Mesenchymal stem cell (in vitro differentiated cells and primary cell): Measurements from ENCODE around the gene RS1.

Source experiments
- DNase-seq: peaks from one replicate; pipeline ENCODE4 v3.0.0-alpha.2; 2013
- H2AFZ ChIP-seq: one replicate; pipeline ENCODE4 v1.6.1; 2013; ENCODE audit warnings: low read depth, mild to moderate bottlenecking, control low read depth, inconsistent platforms, low read length, moderate library complexity
- H2AK5ac ChIP-seq: 2 replicates; pipeline ENCODE4 v1.6.1; 2013; ENCODE audit warnings: low read length, moderate library complexity, mild to moderate bottlenecking, inconsistent platforms; ENCODE audit not compliant: severe bottlenecking
- H2BK120ac ChIP-seq: one replicate; pipeline ENCODE4 v1.6.1; 2013; ENCODE audit warnings: low read depth, mild to moderate bottlenecking, inconsistent platforms, low read length, moderate library complexity
- H2BK12ac ChIP-seq, 2 experiments: one replicate each; pipeline ENCODE4 v1.6.1; 2013; ENCODE audit warnings: inconsistent platforms in 2 of 2, low read length in 2 of 2, mild to moderate bottlenecking in 2 of 2, moderate library complexity in 2 of 2, control low read depth in 1 of 2
- H2BK15ac ChIP-seq: one replicate; pipeline ENCODE4 v1.6.1; 2013; ENCODE audit warnings: mild to moderate bottlenecking, low read depth, inconsistent platforms; ENCODE audit not compliant: poor library complexity, severe bottlenecking
- H2BK5ac ChIP-seq: 2 replicates; pipeline ENCODE4 v1.6.1; 2013; ENCODE audit warnings: low read depth, mild to moderate bottlenecking, low read length, control low read depth, inconsistent platforms; ENCODE audit not compliant: poor library complexity, severe bottlenecking
- H3K14ac ChIP-seq, 2 experiments: one replicate each; pipeline ENCODE4 v1.6.1; 2013; ENCODE audit warnings: inconsistent platforms in 2 of 2, low read length in 2 of 2, control low read depth in 1 of 2, mild to moderate bottlenecking in 1 of 2, moderate library complexity in 1 of 2
- H3K18ac ChIP-seq, 2 experiments: one replicate each; pipeline ENCODE4 v1.6.1; 2013; ENCODE audit warnings: inconsistent platforms in 2 of 2, low read length in 2 of 2, control low read depth in 1 of 2, low read depth in 1 of 2, mild to moderate bottlenecking in 1 of 2
- H3K23ac ChIP-seq, 2 experiments: one replicate each; pipeline ENCODE4 v1.6.1; 2013; ENCODE audit warnings: inconsistent platforms in 2 of 2, low read length in 2 of 2, mild to moderate bottlenecking in 2 of 2, moderate library complexity in 2 of 2, control low read depth in 1 of 2
- H3K27ac ChIP-seq: 2 replicates; pipeline ENCODE4 v1.5.1; 2013; ENCODE audit warnings: mild to moderate bottlenecking, moderate library complexity, low read length, control low read depth, inconsistent platforms; ENCODE audit not compliant: poor library complexity, severe bottlenecking
- H3K27me3 ChIP-seq, 2 experiments: 2 replicates each; pipeline versions ENCODE4 v1.6.1 to v1.7.0; 2013; ENCODE audit warnings: low read length in 2 of 2, mild to moderate bottlenecking in 2 of 2, moderate library complexity in 2 of 2, control low read depth in 1 of 2, inconsistent platforms in 1 of 2; ENCODE audit not compliant: control insufficient read depth in 1 of 2, insufficient read depth in 1 of 2
- H3K36me3 ChIP-seq, 2 experiments: 2 replicates each; pipeline versions ENCODE4 v1.6.1 to v1.7.0; 2013; ENCODE audit warnings: low read length in 2 of 2, control low read depth in 1 of 2, inconsistent platforms in 1 of 2, low read depth in 1 of 2, mild to moderate bottlenecking in 1 of 2; ENCODE audit not compliant: insufficient read depth in 2 of 2, control insufficient read depth in 1 of 2
- H3K4ac ChIP-seq, 2 experiments: one replicate each; pipeline ENCODE4 v1.6.1; 2013; ENCODE audit warnings: inconsistent platforms in 2 of 2, low read length in 2 of 2, mild to moderate bottlenecking in 2 of 2, moderate library complexity in 2 of 2, control low read depth in 1 of 2, low read depth in 1 of 2
- H3K4me1 ChIP-seq: 2 replicates; pipeline ENCODE4 v1.6.1; 2013; ENCODE audit warnings: low read depth, low read length, control low read depth; ENCODE audit not compliant: control insufficient read depth, insufficient read depth
- H3K4me2 ChIP-seq: 2 replicates; pipeline ENCODE4 v1.6.1; 2013; ENCODE audit warnings: low read length, mild to moderate bottlenecking, inconsistent platforms; ENCODE audit not compliant: poor library complexity, severe bottlenecking
- H3K4me3 ChIP-seq, 2 experiments: 2 replicates each; pipeline versions ENCODE4 v1.5.1 to v1.7.0; 2013; ENCODE audit warnings: low read length in 2 of 2, mild to moderate bottlenecking in 2 of 2, control low read depth in 1 of 2, low read depth in 1 of 2; ENCODE audit not compliant: insufficient read depth in 1 of 2
- H3K79me1 ChIP-seq: replicated peaks from 2 replicates; pipeline ENCODE4 v1.6.1; 2013; ENCODE audit warnings: mild to moderate bottlenecking, control low read depth, low read length, inconsistent platforms; ENCODE audit not compliant: poor library complexity, severe bottlenecking
- H3K9ac ChIP-seq: 2 replicates; pipeline ENCODE4 v1.7.0; 2013; ENCODE audit warnings: mild to moderate bottlenecking, low read length, moderate library complexity
- H3K9me3 ChIP-seq: 2 replicates; pipeline ENCODE4 v1.7.0; 2013; ENCODE audit warnings: mild to moderate bottlenecking, low read length; ENCODE audit not compliant: control insufficient read depth
- H4K8ac ChIP-seq: one replicate; pipeline ENCODE4 v1.6.1; 2013; ENCODE audit warnings: inconsistent platforms, mild to moderate bottlenecking, low read length, moderate library complexity
- H4K91ac ChIP-seq: one replicate; pipeline ENCODE4 v1.6.1; 2013; ENCODE audit warnings: mild to moderate bottlenecking, low read length, inconsistent platforms
- WGBS: methylation state at CpG from one replicate; pipeline ENCODE4 v1.1.7; 2013; ENCODE audit warnings: mixed read lengths; 5-methylcytosine and 5-hydroxymethylcytosine counted together

RS1 gene

DNA sequence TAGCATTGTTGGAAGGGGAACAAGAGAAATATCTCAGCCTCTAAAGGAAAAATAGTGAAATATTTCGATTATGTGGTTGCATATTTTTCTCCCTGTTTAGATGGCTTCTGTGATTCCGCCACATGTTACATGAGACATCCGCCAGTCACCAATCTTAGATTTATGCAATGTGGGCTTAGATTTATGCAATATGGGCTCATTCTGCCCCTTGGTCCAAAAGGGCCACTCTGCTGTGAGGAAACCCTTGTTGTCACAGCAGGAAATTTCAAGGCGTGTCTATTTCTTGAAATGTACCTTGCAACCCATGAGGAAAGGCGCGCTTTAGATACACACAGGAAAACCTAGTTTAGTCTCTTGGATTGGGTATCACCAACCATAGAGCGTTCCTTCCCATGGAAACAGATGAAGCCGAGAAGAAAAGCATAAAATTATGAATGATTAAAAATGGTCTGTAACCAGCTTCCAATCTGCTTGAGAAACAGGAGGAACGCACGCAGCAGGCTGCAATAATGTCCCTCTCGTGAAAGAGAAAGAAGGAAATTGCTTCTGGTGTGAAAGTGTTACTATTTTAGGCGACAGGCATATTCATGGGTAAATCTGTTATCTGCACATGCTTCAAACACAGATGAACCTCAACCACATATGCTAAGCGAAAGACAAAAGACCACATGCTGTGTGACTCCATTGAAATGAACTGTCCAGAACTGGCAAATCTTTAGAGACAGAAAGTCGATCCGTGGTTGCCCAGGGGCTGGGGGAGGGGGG, 3.7 kb downstream of the RS1 start:
- no peak overlapping the region for H3K27ac ChIP-seq
- H2BK5ac ChIP-seq, result no peak overlapping the region
- no peak overlapping the region for H2BK12ac ChIP-seq
- H2AK5ac ChIP-seq, result no peak overlapping the region
- no peak overlapping the region for H3K4me3 ChIP-seq
- no peak overlapping the region for H2AFZ ChIP-seq
- peaks cover 0 to 10% of the 10 kb centered on the region in 2 experiments for H3K27me3 ChIP-seq
- H4K8ac ChIP-seq, result no peak overlapping the region
- H3K9ac ChIP-seq, result no peak overlapping the region
- no peak overlapping the region for H2BK15ac ChIP-seq
- H3K4ac ChIP-seq, result no peak overlapping the region
- no peaks in the 10 kb centered on the region for H3K36me3 ChIP-seq
- no peak overlapping the region for H4K91ac ChIP-seq
- H3K18ac ChIP-seq, result no peak overlapping the region
- no peaks in the 10 kb centered on the region for H3K79me1 ChIP-seq
- no peaks in the 10 kb centered on the region for H3K9me3 ChIP-seq
- no peak overlapping the region for H3K4me2 ChIP-seq
- H3K23ac ChIP-seq, result no peak overlapping the region
- no peak overlapping the region for H2BK120ac ChIP-seq
- 80% methylated on average over 13 of the region's 15 CpGs for WGBS
- no peaks in the 10 kb centered on the region for H3K4me1 ChIP-seq
- no peak for DNase-seq
- H3K14ac ChIP-seq, result no peak overlapping the region

DNA sequence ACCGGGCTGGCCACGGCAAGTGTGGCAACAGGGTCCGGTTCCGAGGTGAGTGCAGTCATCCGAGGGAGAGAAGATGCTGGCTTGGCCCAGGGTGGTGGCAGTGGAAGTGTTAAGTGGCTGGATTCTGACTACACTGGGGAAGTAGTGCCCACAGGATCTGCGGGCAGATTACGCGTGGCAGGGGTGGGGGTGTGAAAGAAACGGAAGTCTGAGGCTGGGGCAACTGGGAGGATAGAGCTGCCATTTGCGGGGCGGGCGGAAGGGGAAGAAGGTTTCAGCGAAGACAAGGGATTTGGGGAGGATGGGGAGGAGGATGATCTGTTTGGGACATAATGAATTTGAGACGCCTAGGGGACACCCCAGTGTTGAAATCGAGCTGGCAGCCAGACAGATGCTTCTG, 5.3 kb downstream of the RS1 start:
- H3K79me1 ChIP-seq, result no peaks in the 10 kb centered on the region
- H2BK12ac ChIP-seq, result no peak overlapping the region
- no peak overlapping the region for H2BK15ac ChIP-seq
- DNase-seq, result no peak
- 92% methylated on average over 13 of the region's 15 CpGs for WGBS
- H2AK5ac ChIP-seq, result no peak overlapping the region
- no peak overlapping the region for H3K14ac ChIP-seq
- H3K4me2 ChIP-seq, result no peak overlapping the region
- H3K9ac ChIP-seq, result no peak overlapping the region
- H3K4me1 ChIP-seq, result no peaks in the 10 kb centered on the region
- no peak overlapping the region for H3K18ac ChIP-seq
- H4K8ac ChIP-seq, result no peak overlapping the region
- no peak overlapping the region for H3K27ac ChIP-seq
- no peak overlapping the region for H2BK5ac ChIP-seq
- H3K9me3 ChIP-seq, result no peaks in the 10 kb centered on the region
- H2AFZ ChIP-seq, result no peak overlapping the region
- H3K23ac ChIP-seq, result no peak overlapping the region
- H3K4me3 ChIP-seq, result no peak overlapping the region
- no peak overlapping the region for H3K4ac ChIP-seq
- peaks cover 0 to 10% of the 10 kb centered on the region in 2 experiments for H3K27me3 ChIP-seq
- no peak overlapping the region for H4K91ac ChIP-seq
- H3K36me3 ChIP-seq, result no peaks in the 10 kb centered on the region
- H2BK120ac ChIP-seq, result no peak overlapping the region

- no peak overlapping the region for H3K4me3 ChIP-seq
- H2BK15ac ChIP-seq, result no peak overlapping the region
- no peaks in the 10 kb centered on the region for H3K9me3 ChIP-seq
- H4K8ac ChIP-seq, result no peak overlapping the region
- no peaks in the 10 kb centered on the region for H3K79me1 ChIP-seq
- no peak overlapping the region for H3K4ac ChIP-seq
- no peak overlapping the region for H2BK12ac ChIP-seq
- 85% methylated on average over 8 of the region's 8 CpGs for WGBS
- no peak overlapping the region for H3K14ac ChIP-seq
- no peak overlapping the region for H3K18ac ChIP-seq
- no peak for DNase-seq
- no peak overlapping the region for H3K4me2 ChIP-seq
- H3K9ac ChIP-seq, result no peak overlapping the region
- no peak overlapping the region for H2AK5ac ChIP-seq
- no peak overlapping the region for H2AFZ ChIP-seq
- H3K36me3 ChIP-seq, result no peaks in the 10 kb centered on the region
- H3K27me3 ChIP-seq, result peaks cover 0 to 7% of the 10 kb centered on the region in 2 experiments
- H3K27ac ChIP-seq, result no peak overlapping the region
- H2BK5ac ChIP-seq, result no peak overlapping the region
- no peak overlapping the region for H2BK120ac ChIP-seq
- H3K4me1 ChIP-seq, result no peaks in the 10 kb centered on the region
- H4K91ac ChIP-seq, result no peak overlapping the region
- no peak overlapping the region for H3K23ac ChIP-seq
Observed at GRCh38 chrX:18664947-18665346, 7.0 kb downstream of the RS1 start.

DNA sequence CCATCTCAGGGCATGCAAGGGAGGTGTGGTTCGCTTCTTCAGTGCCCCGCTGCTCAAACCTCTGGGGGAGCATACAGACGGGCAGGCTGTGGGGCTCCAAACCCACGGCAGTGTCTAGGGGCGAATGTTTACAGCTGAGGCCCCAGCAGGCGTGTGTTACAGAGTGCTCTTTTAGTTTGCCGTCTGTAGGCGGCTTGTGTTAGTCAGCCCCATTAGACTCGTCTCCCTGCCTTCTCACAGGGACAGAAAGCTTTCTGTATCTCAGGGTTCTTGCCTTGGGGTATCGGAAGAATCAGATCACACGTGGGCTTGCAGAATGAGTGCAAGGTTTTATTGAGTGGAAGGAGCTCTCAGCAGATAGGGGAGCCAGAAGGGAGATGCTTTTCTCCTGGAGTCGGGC, 10.6 kb downstream of the RS1 start:
- H3K4me3 ChIP-seq, result no peak overlapping the region
- no peak overlapping the region for H2BK15ac ChIP-seq
- H3K9ac ChIP-seq, result no peak overlapping the region
- no peak overlapping the region for H2BK12ac ChIP-seq
- H2BK120ac ChIP-seq, result no peak overlapping the region
- H3K4ac ChIP-seq, result no peak overlapping the region
- H3K4me1 ChIP-seq, result no peaks in the 10 kb centered on the region
- no peaks in the 10 kb centered on the region for H3K79me1 ChIP-seq
- no peak overlapping the region for H3K27ac ChIP-seq
- no peaks in the 10 kb centered on the region for H3K36me3 ChIP-seq
- no peak overlapping the region for H4K91ac ChIP-seq
- DNase-seq, result no peak
- 92% methylated on average over 11 of the region's 12 CpGs for WGBS
- H2BK5ac ChIP-seq, result no peak overlapping the region
- no peaks in the 10 kb centered on the region for H3K9me3 ChIP-seq
- no peak overlapping the region for H3K18ac ChIP-seq
- H4K8ac ChIP-seq, result no peak overlapping the region
- peaks cover 0 to 2% of the 10 kb centered on the region in 2 experiments for H3K27me3 ChIP-seq
- H2AK5ac ChIP-seq, result no peak overlapping the region
- H3K14ac ChIP-seq, result no peak overlapping the region
- no peak overlapping the region for H3K23ac ChIP-seq
- no peak overlapping the region for H2AFZ ChIP-seq
- H3K4me2 ChIP-seq, result no peak overlapping the region
